GM19324 (cell line): Measurements from ENCODE around the gene GHRHR.

ENCODE experiments used
- ATAC-seq: cut with Tn5 transposase; IDR thresholded peaks from one replicate; pipeline ENCODE4 v1.9.1; 2021; ENCODE audit warnings: mild to moderate bottlenecking, moderate library complexity; ENCODE audit not compliant: unreplicated experiment, low FRiP score

Gene GHRHR

DNA sequence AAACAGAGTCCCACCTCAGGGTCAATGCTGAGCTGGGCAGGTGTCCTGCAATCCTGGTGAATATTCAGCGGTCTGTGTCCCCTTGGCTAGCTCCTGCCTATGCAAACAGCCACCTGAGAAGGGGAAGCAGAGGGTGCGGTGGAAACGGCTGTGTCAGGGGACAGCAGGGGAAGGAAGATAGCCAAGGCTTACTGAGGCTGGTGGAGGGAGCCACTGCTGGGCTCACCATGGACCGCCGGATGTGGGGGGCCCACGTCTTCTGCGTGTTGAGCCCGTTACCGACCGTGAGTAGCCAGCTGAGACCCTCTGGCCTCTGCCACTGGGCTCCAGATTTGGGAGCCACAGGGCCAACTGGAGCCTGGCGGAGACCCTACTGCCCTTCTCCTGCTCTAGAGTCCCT is at the start of gene GHRHR:
GHRHR (plus strand) TSS at position 112 of the 400 bp plus-strand sequence; CDS start at position 228, 116 bp downstream.
- ATAC-seq = no peak

DNA sequence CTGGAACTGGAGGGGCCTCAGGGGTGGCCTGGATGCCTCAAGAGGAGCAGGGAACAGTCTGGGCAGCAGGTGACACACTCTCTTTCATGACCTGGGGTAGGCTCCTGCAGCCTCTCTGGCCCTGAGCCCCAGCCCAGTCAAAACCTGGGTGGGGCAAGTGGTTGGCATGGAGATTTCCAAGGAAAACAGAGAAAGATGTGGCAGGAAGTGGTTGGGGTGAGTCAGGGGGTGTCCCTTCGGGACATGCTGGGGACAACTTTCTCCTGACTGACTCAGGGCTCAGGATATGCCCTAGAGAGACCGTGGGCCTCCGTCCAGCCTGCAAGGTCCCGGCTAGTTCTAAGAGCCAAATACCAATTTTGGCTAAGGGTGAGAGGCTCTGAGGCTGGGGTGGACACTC is 49.2 kb upstream of the GHRHR start:
- ATAC-seq = no peak

GRCh38 chr7:30915005-30915601 is 48.6 kb upstream of the GHRHR start:
- no peak for ATAC-seq

GRCh38 chr7:30915751-30916150 is 48.0 kb upstream of the GHRHR start:
- ATAC-seq = no peak

- no peak for ATAC-seq
Measured at GRCh38 chr7:30916255-30916654, 47.5 kb upstream of the GHRHR start.

- ATAC-seq = no peak
Measured at GRCh38 chr7:30916767-30917166, 47.0 kb upstream of the GHRHR start.

- no peak for ATAC-seq
Measured at GRCh38 chr7:30917216-30917893, 46.4 kb upstream of the GHRHR start.

DNA sequence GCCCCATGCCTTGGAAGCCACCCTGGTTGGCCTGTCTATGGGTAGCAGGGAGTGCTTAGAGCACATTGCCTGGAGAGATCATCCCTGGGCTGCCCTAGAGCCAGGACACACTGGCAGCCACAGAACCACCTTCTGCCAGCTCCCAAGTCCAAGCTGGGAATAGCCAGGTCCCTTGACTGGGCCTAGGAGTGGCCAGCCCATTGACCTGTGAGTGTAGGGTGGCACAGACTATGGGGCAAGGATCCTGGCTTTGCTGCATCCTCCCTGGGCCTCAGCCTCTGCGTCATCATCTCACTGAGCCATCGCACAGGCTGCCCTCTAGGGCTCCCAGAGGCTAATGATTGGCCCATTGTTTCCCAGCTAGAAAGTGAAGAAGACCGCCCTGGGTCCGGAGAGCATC is 45.1 kb upstream of the GHRHR start:
- no peak for ATAC-seq

DNA sequence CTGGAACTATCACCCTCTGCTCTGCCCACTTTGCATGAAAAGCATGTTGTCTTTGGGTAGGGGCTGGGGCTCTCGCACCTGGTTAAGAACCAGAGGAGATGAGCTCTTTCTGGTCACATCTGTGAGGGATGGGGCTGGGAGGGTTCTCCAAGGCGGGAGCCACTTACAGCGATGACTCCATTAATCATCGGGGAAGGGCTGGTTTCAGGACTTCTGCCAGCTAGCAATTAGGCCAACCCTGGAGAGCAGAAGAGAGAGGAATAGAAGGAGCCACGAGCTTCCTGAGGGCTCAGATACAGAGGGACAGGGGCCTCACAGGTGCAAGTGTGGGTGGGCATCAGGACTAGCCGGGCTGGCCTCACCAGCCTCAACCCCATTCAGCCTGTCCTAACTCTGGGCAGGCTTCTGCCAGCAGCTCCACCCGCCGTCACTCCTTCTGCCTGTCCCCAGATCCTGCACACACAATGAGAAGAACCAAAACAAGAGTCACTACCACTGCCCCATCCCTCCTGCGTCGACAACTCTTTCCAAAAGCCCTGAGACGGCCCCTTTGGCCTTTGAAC is 43.7 kb upstream of the GHRHR start:
- ATAC-seq = no peak

DNA sequence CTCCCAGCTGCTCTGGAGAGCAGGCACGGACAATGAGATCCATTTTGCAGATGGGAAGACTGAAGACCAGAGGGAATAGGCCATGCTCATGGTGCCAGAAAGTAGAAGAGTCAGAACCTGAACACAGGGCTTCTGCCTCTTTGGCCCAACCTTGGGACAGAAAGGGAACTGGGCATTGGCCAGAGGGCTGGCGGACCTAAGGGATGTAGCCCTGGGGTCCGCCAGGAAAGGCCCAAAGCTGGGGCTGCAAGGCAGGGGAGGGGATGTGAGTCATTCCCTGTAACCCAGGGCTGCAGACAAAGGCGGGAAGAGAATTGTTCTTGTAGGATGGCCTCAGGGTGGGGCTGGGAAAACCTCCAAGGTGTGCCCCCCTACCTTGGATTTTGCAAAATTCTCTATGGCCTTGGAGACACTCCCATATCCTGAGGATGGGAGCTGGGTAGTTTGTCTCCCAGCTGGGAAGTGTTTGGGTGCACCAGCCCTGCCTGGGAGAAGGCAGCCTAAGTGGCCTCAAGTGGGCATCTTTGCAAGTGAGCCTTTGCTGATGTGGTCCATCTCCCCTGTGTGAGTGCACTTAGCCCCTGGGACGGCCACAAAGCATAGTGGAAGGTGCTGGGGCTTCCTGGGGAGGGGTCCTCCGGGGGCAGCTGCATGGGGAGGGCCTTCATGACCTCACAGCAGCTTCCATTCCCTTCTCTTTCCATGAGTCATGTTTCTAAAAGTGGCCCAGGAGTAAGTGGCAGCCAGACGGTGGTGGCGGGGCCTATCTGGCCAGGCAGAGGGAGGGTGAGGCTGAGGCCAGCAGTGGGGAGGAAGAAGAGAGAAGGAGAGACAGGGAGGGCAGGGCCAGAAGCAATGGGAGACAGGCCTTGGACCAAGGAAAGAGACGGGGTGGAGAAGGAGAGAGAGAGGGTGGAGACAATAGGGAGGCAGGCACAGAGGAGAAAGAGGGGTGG is 42.9 kb upstream of the GHRHR start:
- ATAC-seq = no peak

- no peak for ATAC-seq
Measured at GRCh38 chr7:30921540-30922401, 42.0 kb upstream of the GHRHR start.

GRCh38 chr7:30922596-30922995 is 41.2 kb upstream of the GHRHR start:
- no peak for ATAC-seq

DNA sequence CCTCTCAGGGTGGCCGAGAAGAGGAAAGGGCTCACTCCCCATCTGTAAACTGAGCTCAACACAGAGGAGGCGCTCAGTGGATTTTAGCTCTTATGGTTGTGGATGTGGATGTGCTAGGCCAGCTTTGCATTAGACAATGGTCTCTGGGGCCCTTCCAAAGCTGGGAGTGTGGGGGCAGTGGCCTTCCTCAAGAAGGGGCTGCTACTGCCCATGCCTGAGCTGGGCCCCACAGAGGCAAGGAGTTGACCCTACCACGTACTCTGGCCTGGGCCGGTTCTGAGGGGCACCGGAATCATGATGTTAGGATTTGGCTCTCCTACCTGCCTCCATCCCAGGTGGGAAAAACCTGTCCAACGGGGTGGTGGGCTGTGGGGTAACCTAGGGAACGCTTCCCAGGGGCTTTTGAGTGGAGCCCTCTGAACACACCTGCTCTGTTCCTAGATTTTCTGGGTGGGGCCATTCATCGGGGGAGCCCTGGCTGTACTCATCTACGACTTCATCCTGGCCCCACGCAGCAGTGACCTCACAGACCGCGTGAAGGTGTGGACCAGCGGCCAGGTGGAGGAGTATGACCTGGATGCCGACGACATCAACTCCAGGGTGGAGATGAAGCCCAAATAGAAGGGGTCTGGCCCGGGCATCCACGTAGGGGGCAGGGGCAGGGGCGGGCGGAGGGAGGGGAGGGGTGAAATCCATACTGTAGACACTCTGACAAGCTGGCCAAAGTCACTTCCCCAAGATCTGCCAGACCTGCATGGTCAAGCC is 40.6 kb upstream of the GHRHR start:
- ATAC-seq = no peak

DNA sequence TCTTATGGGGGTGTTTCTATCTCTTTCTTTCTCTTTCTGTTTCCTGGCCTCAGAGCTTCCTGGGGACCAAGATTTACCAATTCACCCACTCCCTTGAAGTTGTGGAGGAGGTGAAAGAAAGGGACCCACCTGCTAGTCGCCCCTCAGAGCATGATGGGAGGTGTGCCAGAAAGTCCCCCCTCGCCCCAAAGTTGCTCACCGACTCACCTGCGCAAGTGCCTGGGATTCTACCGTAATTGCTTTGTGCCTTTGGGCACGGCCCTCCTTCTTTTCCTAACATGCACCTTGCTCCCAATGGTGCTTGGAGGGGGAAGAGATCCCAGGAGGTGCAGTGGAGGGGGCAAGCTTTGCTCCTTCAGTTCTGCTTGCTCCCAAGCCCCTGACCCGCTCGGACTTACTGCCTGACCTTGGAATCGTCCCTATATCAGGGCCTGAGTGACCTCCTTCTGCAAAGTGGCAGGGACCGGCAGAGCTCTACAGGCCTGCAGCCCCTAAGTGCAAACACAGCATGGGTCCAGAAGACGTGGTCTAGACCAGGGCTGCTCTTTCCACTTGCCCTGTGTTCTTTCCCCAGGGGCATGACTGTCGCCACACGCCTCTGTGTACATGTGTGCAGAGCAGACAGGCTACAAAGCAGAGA is 39.9 kb upstream of the GHRHR start:
- no peak for ATAC-seq

DNA sequence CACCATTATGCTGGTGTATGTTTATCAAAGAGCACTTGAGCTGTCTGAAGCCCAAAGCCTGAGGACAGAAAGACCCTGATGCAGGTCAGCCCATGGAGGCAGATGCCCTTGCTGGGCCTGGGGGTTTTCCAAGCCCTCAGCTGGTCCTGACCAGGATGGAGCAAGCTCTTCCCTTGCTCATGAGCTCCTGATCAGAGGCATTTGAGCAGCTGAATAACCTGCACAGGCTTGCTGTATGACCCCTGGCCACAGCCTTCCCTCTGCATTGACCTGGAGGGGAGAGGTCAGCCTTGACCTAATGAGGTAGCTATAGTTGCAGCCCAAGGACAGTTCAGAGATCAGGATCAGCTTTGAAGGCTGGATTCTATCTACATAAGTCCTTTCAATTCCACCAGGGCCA is 39.1 kb upstream of the GHRHR start:
- ATAC-seq = no peak

DNA sequence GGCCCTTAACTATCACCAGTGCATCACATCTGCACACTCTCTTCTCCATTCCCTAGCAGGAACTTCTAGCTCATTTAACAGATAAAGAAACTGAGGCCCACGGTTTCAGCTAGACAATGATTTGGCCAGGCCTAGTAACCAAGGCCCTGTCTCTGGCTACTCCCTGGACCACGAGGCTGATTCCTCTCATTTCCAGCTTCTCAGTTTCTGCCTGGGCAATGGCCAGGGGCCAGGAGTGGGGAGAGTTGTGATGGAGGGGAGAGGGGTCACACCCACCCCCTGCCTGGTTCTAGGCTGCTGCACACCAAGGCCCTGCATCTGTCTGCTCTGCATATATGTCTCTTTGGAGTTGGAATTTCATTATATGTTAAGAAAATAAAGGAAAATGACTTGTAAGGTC is 38.6 kb upstream of the GHRHR start:
- no peak for ATAC-seq

- no peak for ATAC-seq
Measured at GRCh38 chr7:30925913-30926312, 37.8 kb upstream of the GHRHR start.

- ATAC-seq = no peak
Measured at GRCh38 chr7:30926313-30926712, 37.4 kb upstream of the GHRHR start.

DNA sequence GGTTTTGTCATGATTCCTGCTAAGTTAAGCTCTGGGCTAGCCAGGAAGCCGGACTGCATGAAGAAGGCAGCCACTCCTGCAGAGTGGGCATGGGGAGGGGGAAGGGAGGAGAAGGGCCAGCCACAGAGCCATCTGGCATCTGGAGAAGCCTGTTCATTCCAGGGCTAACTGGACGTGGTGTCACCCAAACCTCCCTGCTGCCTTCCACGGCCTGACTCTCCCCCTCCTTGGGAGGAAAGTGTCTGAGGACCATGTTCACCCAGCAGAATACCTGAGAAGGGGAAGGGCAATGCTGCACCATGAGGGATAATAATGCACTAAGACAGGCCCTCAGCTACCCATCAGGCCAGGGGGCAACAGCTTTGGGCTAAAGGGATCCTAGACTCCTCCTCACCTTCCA is 36.7 kb upstream of the GHRHR start:
- no peak for ATAC-seq
